A673 (cell line): ENCODE results near the gene ISG20L2. TPM values are rescaled to one million over a fixed set of nuclear protein-coding genes. Genes with fewer than 3 reads are reported as not detected.

Experiments
- BruUV-seq: library from RNA; stranded (reverse); fragments of 400-500 nt; replicated peaks from 2 replicates; lab custom pipeline; 2021; lab: Mats Ljungman, UMichigan
- CTCF ChIA-PET: fragments of 300-600 bp; sonication (Branson Sonifier 250); formaldehyde crosslinking; loops from one replicate; lab custom pipeline; 2022; ENCODE audit warnings: antibody characterized with exemption; lab: Charles Lee
- POLR2A ChIA-PET: fragments of 300-600 bp; sonication (Branson Sonifier 250); formaldehyde crosslinking; loops from one replicate; lab custom pipeline; 2022; ENCODE audit warnings: antibody characterized with exemption; ENCODE audit not compliant: low non-redundant PET; lab: Charles Lee
- DNase-seq: peaks from one replicate; pipeline ENCODE4 v3.0.0-alpha.2; 2015; ENCODE audit warnings: low spot score
- H3K27ac ChIP-seq: fragments of 200-600 bp; sonication (generic); 2 replicates; pipeline ENCODE4 v1.5.1; 2016; ENCODE audit warnings: mixed run types, low read depth, mild to moderate bottlenecking, mixed read lengths, antibody characterized with exemption, low read length; ENCODE audit not compliant: poor library complexity, severe bottlenecking
- H3K27me3 ChIP-seq: fragments of 200-600 bp; sonication (generic); replicated peaks from 2 replicates; pipeline ENCODE4 v1.6.1; 2017; ENCODE audit warnings: mixed run types, low read depth, mild to moderate bottlenecking, mixed read lengths, antibody characterized with exemption, low read length; ENCODE audit not compliant: insufficient read depth, poor library complexity
- H3K36me3 ChIP-seq: fragments of 200-600 bp; sonication (generic); 2 replicates; pipeline ENCODE4 v1.6.1; 2016; ENCODE audit warnings: mixed run types, mild to moderate bottlenecking, mixed read lengths, antibody characterized with exemption, low read length; ENCODE audit not compliant: insufficient read depth, poor library complexity, severe bottlenecking
- H3K4me1 ChIP-seq: fragments of 200-600 bp; sonication (generic); 2 replicates; pipeline ENCODE4 v1.6.1; 2017; ENCODE audit warnings: mixed run types, mild to moderate bottlenecking, mixed read lengths, antibody characterized with exemption, low read length; ENCODE audit not compliant: insufficient read depth, poor library complexity, severe bottlenecking
- H3K4me3 ChIP-seq: fragments of 200-600 bp; sonication (generic); 2 replicates; pipeline ENCODE4 v1.5.1; 2016; ENCODE audit warnings: low read depth, mixed run types, mild to moderate bottlenecking, mixed read lengths, low read length; ENCODE audit not compliant: poor library complexity, severe bottlenecking
- H3K9me3 ChIP-seq: fragments of 200-600 bp; sonication (generic); 2 replicates; pipeline ENCODE4 v1.6.1; 2016; ENCODE audit warnings: mixed run types, low read depth, mild to moderate bottlenecking, mixed read lengths, antibody characterized with exemption, low read length; ENCODE audit not compliant: poor library complexity, severe bottlenecking
- CTCF ChIP-seq: fragments of 300-800, 200-600 bp; sonication (generic); conservative IDR thresholded peaks from 2 replicates; pipeline ENCODE4 v1.5.1; 2017; ENCODE audit warnings: low read depth, mild to moderate bottlenecking, antibody characterized with exemption, low read length, moderate library complexity, mixed read lengths
- EZH2 ChIP-seq: fragments of 200-600 bp; sonication (generic); IDR thresholded peaks from 2 replicates; pipeline ENCODE4 v1.6.1; 2017; ENCODE audit warnings: borderline replicate concordance, low read depth, mild to moderate bottlenecking, mixed read lengths, antibody characterized with exemption, low read length; ENCODE audit not compliant: poor library complexity, severe bottlenecking
- intact Hi-C: fragments of 100-400 bp; cut with micrococcal nuclease; formaldehyde crosslinking; loops from one replicate; pipeline ENCODE4 v1.10.0; 2022; ENCODE audit not compliant: unreplicated experiment
- total RNA-seq: library from RNA; stranded (reverse); gene quantifications from 2 replicates; pipeline ENCODE4 v1.2.3, GENCODE V29; 2021

The ISG20L2 gene
- total RNA-seq, 1 experiment from 2014 or later, result 46.5 TPM

GRCh38 chr1:156756355-156756754 lies 27.8 kb upstream of the ISG20L2 start:
- H3K4me3 ChIP-seq, result no peak overlapping the region
- ChIA-PET CTCF (no interaction called here), POLR2A (no interaction called here)
- no peaks in the 10 kb centered on the region for H3K36me3 ChIP-seq
- DNase-seq, result no peak
- no peaks in the 10 kb centered on the region for H3K9me3 ChIP-seq
- no peak overlapping the region for H3K27ac ChIP-seq
- no TSS peak for BruUV-seq
- TF ChIP-seq CTCF, result no peak
- TF ChIP-seq EZH2, result no peak
- intact Hi-C loops, result no loop called here
- H3K4me1 ChIP-seq, result peaks cover 5% of the 10 kb centered on the region
- H3K27me3 ChIP-seq, result no peaks in the 10 kb centered on the region

- no peak for TF ChIP-seq CTCF
- TF ChIP-seq EZH2, result no peak
- ChIA-PET CTCF (no interaction called here), POLR2A (no interaction called here)
- no peaks in the 10 kb centered on the region for H3K9me3 ChIP-seq
- no peaks in the 10 kb centered on the region for H3K36me3 ChIP-seq
- H3K27me3 ChIP-seq, result no peaks in the 10 kb centered on the region
- intact Hi-C loops, result no loop called here
- H3K27ac ChIP-seq, result no peak overlapping the region
- no peak overlapping the region for H3K4me3 ChIP-seq
- peaks cover 5% of the 10 kb centered on the region for H3K4me1 ChIP-seq
- DNase-seq, result no peak
- BruUV-seq, result no TSS peak
Measured at GRCh38 chr1:156755527-156755950, 27.0 kb upstream of the ISG20L2 start.

- Histone ChIP-seq H3K4me3 (no peak overlapping the region), H3K4me1 (peaks cover 9% of the 10 kb centered on the region), H3K36me3 (no peaks in the 10 kb centered on the region), H3K9me3 (no peaks in the 10 kb centered on the region), H3K27ac (no peak overlapping the region), H3K27me3 (no peaks in the 10 kb centered on the region)
- CTCF ChIA-PET, result no interaction called here
- no peak for DNase-seq
- TF ChIP-seq CTCF (no peak), EZH2 (no peak)
- TSS peak; percentile 8 for BruUV-seq
- POLR2A ChIA-PET, result no interaction called here
- intact Hi-C loops, result no loop called here
Measured at GRCh38 chr1:156754219-156754618, 25.7 kb upstream of the ISG20L2 start.
